GM12875 (cell line): ENCODE results near the gene CDK5R1.

ENCODE experiments used
- H3K4me3 ChIP-seq: one replicate; pipeline ENCODE4 v1.5.1; 2011; ENCODE audit warnings: low read depth, low read length, control low read depth
- TF ChIP-seq, protein P1 (sequence below): IDR thresholded peaks from 2 replicates; pipeline ENCODE4 v1.5.1; 2011; ENCODE audit warnings: low read depth, mild to moderate bottlenecking, control low read depth, inconsistent platforms, low read length, moderate library complexity, borderline replicate concordance; ENCODE audit not compliant: insufficient read depth

Gene CDK5R1

DNA sequence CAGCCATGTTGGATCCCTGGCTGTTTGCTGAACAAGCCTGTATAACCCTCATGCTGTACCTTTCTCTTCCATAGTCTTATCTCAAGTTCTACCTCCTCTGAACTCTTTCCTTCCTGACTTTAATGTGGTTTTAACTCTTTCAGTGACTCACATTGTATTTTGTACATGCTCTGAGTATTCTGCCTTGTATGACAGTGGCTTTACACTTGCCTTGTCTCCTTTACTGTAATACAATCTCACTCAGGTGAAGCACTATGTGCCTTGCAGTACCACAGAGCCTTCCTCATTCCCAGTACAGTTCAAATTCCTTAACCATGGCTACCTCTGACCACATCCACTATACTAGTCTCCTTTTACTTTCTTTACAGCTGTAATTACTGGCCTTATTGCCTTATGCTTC lies 28.4 kb upstream of the CDK5R1 start:
- TF ChIP-seq, protein P1, sequence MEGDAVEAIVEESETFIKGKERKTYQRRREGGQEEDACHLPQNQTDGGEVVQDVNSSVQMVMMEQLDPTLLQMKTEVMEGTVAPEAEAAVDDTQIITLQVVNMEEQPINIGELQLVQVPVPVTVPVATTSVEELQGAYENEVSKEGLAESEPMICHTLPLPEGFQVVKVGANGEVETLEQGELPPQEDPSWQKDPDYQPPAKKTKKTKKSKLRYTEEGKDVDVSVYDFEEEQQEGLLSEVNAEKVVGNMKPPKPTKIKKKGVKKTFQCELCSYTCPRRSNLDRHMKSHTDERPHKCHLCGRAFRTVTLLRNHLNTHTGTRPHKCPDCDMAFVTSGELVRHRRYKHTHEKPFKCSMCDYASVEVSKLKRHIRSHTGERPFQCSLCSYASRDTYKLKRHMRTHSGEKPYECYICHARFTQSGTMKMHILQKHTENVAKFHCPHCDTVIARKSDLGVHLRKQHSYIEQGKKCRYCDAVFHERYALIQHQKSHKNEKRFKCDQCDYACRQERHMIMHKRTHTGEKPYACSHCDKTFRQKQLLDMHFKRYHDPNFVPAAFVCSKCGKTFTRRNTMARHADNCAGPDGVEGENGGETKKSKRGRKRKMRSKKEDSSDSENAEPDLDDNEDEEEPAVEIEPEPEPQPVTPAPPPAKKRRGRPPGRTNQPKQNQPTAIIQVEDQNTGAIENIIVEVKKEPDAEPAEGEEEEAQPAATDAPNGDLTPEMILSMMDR, result no peak
- no peak overlapping the region for H3K4me3 ChIP-seq

DNA sequence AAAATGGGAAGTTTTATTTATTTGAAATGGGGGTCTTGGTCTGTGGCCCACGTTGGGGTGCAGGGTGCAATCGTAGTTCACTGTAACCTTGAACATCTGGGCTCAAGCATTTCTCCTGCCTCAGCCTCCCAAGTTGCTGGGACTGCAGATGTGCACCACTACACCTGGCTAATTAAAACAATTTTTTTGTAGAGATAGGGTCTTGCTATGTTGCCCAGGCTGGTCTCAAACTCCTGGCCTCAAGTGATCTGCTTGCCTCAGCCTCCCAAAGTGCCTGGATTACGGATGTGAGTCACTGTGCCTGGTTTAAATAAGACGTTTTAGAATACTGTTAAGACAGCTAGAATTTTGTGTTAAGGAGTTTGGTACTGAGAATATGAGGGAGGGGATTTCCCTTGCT lies 26.7 kb upstream of the CDK5R1 start:
- no peak overlapping the region for H3K4me3 ChIP-seq
- TF ChIP-seq, protein P1, result no peak

DNA sequence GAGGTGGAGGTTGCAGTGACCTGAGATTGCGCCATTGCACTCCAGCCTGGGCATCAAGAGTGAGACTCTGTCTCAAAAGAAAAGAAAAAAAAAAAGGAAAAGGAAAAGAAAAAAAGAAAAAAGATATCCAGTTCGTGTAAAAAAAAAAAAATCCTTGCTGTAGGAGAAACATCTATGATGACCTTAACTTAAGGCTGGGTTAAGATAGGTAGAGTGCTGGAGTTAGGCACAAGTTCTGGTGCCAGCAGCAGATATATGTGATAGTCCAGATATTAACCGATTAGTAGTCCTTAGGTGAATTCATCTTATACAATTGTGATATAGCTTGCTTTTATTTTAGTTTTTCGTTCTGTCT lies 25.3 kb upstream of the CDK5R1 start:
- no peak overlapping the region for H3K4me3 ChIP-seq

DNA sequence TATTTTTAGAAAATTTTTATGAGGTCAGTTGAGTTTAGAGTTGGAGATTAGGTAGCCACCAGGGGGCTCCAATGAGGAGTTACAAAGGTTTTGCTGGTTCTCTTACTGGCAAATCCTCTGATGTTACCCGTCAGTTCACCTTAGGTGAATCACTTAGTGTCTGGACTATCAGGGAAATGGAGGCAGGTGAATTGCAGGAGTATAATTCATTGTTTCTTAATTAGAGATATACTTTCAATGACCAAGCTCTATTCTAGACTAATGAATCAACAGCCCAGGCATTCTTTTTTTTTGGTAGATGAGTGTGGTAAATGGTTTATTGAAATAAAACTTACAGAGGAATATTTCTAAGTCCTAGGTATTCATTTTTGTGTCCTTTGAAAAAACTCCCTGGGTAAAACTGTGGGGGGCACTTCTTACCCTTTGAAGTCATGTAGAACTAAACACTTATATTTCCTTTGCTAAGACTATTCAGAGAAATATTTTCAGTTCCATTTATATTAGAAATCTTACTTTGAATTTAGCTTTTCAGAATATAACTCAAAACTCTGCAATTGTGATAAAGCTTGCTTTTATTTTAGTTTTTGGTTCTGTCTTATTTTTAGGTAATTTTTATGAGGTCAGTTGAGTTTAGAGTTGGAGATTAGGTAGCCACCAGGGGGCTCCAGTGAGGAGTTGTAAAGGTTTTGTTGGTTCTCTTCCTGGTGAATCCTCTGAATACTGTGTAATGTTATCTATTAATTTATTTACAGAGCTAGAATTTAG lies 24.8 kb upstream of the CDK5R1 start:
- TF ChIP-seq, protein P1, result peak; percentile 54

More for the DNA sequence above, 25.3 kb upstream of the CDK5R1 start:
- TF ChIP-seq, protein P1, result no peak

DNA sequence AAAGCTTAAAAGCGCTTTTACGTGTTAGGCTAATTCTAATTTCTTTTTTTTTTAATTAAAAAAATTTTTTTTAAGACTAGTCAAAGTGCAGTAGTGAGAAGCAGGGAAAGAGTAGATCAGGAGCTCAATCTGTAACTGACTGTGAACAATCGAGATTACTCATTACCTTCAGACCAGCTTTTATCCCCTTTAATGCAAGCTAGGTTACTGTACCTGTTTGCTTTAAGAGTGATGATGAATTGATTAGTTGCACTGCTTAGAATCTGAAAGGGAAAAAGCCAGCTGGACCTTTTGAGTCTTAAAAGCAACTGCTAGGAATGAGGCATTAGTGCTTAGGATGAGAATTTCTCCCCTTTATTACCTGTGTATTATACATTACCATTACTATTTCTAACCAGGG lies 23.5 kb upstream of the CDK5R1 start:
- TF ChIP-seq, protein P1, result no peak
- H3K4me3 ChIP-seq, result no peak overlapping the region

More for the DNA sequence above, 24.8 kb upstream of the CDK5R1 start:
- no peak overlapping the region for H3K4me3 ChIP-seq

DNA sequence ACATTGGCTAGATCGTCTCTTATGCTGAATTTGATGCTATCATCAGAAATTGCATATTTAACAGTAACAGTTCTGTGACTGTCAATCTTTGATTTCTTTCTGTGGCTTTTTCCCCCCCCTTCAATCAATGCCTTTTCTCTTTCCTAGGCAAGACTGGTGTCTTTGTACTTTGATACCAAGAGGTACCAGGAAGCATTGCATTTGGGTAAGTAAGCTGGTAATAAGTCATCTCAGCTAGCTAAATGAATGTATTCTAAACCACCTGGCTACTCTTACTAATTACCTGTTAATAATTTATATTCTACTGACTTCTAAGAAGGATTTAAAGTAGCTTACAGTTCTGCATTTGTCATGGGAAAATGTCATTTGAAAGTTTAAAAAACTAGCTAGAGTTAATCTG lies 22.4 kb upstream of the CDK5R1 start:
- no peak overlapping the region for H3K4me3 ChIP-seq
- TF ChIP-seq, protein P1, result no peak

DNA sequence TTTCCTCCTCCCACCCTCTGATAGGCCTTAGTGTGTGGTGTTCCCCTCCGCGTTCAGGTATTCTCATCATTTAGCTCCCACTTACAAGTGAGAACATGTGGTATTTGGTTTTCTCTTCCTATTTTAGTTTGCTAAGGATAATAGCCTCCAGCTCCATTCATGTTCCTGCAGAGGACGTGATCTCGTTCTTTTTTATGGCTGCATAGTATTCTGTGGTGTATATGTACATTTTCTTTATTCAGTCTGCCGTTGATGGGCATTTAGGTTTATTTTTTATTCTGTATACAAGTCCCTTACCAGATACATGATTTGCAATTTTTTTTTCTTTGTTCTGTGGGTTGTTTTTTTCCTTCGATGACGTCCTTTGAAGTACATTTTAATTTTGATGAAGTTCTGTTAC lies 18.8 kb upstream of the CDK5R1 start:
- no peak overlapping the region for H3K4me3 ChIP-seq
- TF ChIP-seq, protein P1, result no peak
